ENCODE measurements around the gene MAGI2.

DNA sequence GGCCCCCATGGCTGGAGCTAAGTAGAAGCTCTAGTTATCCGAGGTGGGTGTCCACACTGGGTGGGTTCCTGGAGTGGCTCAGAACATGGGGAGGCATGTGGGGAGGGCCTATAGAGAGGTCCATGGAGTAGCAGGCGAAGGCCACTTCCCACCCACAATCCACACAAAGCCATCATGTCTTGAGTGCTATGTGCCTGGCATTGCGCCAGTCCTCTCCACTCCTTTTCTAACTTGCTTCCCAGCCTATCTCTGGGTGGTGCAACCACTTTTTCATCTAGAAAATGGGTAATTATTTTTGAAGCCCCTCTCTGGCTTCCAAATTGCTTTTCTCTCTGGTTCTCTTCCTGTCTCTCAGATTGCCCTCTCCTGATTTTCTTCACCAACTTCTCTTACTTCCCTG is 1391.3 kb downstream of the MAGI2 start:
- TF ChIP-seq, protein P1, sequence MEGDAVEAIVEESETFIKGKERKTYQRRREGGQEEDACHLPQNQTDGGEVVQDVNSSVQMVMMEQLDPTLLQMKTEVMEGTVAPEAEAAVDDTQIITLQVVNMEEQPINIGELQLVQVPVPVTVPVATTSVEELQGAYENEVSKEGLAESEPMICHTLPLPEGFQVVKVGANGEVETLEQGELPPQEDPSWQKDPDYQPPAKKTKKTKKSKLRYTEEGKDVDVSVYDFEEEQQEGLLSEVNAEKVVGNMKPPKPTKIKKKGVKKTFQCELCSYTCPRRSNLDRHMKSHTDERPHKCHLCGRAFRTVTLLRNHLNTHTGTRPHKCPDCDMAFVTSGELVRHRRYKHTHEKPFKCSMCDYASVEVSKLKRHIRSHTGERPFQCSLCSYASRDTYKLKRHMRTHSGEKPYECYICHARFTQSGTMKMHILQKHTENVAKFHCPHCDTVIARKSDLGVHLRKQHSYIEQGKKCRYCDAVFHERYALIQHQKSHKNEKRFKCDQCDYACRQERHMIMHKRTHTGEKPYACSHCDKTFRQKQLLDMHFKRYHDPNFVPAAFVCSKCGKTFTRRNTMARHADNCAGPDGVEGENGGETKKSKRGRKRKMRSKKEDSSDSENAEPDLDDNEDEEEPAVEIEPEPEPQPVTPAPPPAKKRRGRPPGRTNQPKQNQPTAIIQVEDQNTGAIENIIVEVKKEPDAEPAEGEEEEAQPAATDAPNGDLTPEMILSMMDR (IDR thresholded peaks at IDR 0.05): no peak
- no peak for TF ChIP-seq POLR2A (IDR thresholded peaks at IDR 0.05)
- no peak for TF ChIP-seq EP300 (IDR thresholded peaks at IDR 0.05)

Measured in ovary (tissue), 3 donors.